B cell (primary cell): Measurements from ENCODE around the gene ZER1.

Experiments
- EZH2 ChIP-seq: IDR thresholded peaks from 2 replicates; pipeline ENCODE4 v1.6.1; 2012; ENCODE audit warnings: borderline replicate concordance, low read depth, mild to moderate bottlenecking, moderate library complexity, low read length; ENCODE audit not compliant: insufficient read depth, poor library complexity, severe bottlenecking
- TF ChIP-seq, protein P1 (sequence below): fragments of 200-600 bp; IDR thresholded peaks from one replicate; pipeline ENCODE4 v1.8.0; 2022; ENCODE audit warnings: antibody characterized with exemption, mild to moderate bottlenecking

DNA sequence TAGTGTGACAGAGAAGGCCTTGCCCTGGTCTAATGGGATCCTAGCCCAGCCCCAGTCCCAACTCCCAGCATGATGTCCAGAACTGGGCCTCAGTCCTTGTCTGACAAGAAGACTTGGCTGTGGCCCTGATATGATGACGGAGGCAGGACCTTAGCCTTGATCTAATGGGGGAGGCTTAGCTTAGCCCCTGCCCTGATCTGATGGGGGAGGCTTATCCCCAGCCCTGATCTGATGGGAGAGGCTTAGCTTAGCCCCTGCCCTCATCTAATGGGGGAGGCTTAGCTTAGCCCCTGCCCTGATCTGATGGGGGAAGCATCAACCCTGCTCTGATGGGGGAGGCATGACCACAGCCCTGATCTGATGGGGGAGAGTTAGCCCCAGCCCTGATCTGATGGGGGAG lies 65.7 kb downstream of the ZER1 start:
- TF ChIP-seq, protein P1, sequence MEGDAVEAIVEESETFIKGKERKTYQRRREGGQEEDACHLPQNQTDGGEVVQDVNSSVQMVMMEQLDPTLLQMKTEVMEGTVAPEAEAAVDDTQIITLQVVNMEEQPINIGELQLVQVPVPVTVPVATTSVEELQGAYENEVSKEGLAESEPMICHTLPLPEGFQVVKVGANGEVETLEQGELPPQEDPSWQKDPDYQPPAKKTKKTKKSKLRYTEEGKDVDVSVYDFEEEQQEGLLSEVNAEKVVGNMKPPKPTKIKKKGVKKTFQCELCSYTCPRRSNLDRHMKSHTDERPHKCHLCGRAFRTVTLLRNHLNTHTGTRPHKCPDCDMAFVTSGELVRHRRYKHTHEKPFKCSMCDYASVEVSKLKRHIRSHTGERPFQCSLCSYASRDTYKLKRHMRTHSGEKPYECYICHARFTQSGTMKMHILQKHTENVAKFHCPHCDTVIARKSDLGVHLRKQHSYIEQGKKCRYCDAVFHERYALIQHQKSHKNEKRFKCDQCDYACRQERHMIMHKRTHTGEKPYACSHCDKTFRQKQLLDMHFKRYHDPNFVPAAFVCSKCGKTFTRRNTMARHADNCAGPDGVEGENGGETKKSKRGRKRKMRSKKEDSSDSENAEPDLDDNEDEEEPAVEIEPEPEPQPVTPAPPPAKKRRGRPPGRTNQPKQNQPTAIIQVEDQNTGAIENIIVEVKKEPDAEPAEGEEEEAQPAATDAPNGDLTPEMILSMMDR: no peak
- TF ChIP-seq EZH2: no peak
